ENCODE measurements around the gene EYA4.
A peak's percentile ranks its signal among the peaks of the same experiment; 100 is the strongest.

The EYA4 gene

DNA sequence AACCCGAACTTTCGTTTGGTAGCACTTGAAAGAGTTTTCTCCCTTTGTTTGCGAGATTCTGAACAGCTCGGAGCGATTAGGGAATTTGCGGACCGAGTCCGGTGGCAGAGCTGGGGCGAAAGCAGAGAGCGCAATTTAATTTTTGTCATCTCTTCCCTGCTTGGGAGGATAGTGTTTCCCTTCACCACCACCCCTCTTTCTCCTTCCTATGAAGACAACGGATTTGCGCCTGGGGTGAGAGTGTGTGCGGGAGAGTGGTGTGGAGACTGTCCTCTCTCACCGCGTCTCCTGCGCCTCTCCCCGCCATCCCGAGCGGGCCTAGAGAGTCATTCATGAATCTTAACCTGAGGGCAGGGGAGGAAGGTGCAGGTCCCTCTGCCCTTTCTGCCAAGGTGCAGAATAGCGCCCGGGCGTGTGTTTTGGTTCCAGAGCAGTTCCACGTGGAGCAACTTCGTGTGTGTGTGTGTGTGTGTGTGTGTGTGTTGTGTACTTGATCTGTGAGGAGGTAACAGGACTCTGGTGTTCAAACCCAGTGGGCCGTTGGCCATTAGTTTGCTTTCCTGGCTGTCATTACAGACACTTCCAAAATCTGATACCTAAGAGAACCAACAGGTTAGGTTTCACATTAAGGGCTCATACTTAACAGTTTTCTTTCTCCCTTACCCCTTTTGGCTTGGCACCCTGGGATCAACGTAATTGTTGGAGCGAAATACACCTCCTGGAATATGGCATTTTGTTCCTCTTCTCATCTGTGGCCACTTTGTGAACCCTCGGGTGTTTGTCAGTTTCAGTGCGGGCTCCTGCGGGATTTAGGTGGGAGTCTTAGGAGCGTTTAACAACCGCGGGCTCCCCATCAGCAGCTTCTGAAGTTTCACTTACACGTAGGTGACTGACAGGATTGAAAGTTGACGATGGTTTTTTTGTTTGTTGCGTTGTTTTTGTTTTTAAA is 1.8 kb downstream of the EYA4 start:
- peak; percentile 45 for DNase-seq

DNA sequence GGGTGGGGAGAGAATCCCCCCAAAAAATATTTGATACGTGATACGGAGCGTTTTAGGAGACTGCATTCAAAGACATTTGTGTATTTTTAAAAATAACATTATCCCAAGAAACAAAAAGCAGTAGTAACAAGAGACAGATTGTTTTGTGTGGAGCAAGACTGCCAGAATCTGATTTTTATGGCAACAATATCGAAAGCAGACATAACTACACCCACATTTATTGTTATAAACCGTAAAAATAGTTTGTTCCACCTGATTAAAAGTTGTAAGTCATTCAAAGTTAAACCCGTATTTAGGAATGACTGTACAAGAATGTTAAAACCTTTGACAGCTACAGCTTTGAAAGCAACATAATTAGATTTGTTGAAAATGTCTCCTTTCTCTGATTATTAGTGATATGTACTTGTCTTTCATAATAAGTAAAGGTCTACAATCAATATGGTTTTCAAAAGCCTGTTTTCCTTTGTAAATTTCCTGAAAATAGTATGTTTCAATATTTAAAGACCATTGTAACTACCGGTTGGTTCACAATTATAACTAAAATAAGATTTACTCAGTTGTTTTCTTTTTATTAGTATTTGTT is 2.7 kb downstream of the EYA4 start:
- no peak for DNase-seq

DNA sequence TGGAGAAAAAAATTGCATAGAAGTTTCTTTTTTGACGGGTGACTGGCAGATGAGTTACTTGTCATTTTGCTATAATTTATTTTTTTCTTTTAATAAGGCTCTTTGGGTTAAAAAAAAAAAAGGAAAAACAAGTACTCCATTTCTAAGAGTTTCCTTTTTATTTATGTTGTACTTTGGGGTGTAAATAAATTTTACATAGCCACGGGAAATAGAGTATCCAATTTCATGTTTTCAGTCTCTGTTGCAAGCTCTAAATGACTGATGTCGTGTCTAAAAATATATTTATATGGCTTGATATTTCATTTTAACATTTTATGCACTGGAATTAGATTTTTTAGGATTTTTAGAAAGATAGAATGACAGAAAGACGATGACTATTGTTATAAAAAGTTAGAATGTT is 3.4 kb downstream of the EYA4 start:
- DNase-seq, result peak; percentile 24

GRCh38 chr6:133245007-133245406 is 3.9 kb downstream of the EYA4 start:
- no peak for DNase-seq

DNA sequence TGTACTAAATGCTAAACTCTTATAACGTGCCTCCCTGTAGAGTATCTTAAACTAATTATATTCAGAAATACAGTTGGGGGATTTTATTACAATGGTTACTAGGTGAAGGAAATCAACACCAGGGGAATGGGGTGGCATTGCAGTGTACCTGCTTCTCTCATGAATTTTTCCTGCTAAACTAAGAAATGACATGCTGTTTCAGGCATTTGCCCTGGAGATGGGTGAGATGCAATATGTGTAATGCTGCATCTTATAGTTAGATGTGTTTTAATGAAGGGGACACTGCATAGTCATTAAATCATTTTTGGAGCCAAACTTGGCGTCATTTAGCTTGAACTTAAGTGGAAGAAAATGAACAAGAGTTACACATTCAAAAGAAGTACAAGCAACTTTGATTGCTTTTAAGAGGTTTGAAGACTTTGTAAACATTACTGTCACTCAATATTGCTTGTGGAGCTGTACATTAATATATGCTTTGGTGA is 4.3 kb downstream of the EYA4 start:
- peak; percentile 30 for DNase-seq

DNA sequence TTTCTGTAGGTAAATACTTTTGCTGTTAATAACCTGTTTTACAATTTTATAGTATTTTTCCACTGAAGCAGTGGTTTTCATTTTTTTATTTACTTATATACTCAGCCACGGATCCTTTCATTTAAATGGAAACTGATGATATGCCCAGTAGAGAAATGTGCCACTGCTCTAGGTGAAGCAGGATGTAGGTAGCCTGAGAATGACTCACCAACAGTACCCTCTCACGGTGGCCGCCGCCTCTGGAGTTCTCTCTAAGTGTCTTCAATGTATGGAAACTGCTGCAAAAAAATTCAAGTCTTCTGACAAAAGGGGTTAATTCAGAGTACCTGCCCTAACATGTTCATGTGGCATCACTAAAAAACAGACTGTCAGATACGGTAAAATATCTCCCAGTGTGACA is 6.4 kb downstream of the EYA4 start:
- DNase-seq, result no peak

DNA sequence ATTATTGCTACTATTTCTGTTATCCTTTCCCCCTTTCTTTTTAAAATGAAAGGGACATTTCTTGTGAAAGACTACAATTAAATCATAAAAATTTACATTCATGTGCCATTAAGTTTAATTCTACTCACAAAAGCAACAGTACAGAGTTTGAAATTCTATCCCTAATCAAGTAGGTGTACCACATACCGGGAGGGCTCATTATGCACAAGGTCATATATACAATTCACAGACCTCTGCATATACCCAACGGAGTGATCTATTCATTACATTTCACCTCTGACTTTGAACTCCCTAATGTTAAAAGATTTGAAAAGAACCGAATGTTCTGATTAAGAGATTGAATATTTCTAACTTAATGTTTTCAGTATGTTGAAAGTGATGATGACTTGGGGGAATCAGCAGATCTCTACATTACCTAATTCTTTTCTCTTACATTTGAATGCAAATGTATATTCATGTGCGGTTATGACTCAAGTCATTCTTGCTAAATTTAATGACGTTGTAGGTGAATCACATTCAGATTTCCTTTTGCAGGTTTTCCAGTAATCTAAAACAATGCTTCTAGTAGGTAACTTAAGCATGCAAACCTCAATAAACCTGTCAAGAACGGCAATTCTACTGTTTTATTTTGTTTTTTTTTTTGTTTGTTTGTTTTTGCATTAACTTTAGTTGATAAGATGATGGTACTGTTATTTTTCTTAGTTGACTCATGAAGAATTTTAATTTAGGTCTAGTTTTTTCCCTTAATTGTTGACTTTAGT is 7.3 kb downstream of the EYA4 start:
- DNase-seq, result peak; percentile 95

DNA sequence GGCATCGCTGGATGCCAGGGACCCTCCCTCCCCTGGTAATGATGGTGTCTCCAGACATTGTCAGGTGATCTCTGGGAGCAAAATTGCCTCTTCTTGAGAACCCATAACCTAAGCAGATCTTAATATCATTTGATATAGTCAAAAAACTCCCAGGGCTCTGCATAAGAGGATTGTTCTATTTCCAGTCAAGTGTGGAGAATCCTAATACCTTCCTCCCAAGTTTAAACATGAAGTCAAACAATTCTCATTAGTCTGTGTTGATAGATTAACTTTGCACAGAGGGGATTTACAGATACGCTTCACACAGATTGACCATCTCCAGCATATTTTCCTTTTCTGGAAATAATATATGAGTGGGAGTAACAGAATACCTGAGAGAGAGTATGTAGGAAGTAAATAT is 10.5 kb downstream of the EYA4 start:
- DNase-seq, result no peak

GRCh38 chr6:133254552-133255228 is 13.5 kb downstream of the EYA4 start:
- DNase-seq, result peak; percentile 85

GRCh38 chr6:133257545-133258105 is 16.5 kb downstream of the EYA4 start:
- DNase-seq, result no peak

DNA sequence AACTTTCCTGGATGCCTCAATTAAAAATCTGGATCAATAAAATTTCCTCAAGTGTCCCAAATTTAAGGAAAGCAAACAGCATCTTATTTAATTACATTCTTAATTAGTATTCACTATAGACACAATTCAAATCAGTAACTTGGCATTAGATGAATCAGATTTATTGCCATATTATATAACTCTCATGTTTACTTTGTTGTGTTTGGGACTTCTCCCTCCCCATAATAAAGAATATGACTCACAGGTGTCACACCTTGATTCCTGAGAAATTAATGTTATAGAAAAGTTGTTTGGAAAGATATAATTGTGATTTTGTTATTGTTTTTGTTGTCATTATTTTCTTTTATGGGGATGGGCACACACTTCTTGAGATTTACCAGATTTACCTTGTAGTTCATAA is 18.4 kb downstream of the EYA4 start:
- no peak for DNase-seq

GRCh38 chr6:133262804-133263203 is 21.6 kb downstream of the EYA4 start:
- DNase-seq, result no peak

DNA sequence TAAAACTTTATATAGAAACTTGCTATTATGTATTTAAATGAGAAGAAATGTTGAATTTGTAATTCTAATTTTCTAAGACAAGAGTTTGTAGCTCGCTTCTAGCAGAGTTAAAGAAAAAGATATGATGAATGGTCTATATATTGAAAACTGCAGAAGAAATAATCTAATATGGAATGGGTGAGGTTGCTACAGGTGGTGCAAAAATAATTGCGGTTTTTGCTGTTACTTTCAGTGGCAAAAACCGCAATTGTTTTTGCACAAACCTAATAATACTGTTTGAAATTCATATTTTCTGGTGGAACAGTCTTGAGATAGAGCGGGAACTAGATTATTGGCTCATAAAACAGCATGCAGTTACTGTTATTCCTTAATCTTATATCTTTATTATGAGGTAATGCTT is 23.9 kb downstream of the EYA4 start:
- no peak for DNase-seq

DNA sequence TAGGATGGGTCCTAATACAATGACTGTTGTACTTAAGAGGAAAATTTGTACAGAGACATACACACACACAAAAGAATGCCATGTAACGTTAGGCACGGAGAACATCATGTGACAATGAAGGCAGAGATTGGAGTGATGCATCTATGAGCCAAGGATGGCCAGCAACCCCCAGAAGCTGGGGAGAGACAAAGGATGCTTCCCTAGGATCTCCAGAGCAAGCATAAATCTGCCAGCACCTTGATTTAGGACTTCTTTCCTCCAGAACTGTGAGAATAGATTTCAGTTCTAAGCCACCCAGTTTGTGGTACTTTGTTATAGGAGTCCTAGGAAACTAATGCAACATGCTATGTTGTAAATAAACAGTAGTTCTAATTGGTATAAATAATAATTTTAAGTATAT is 25.0 kb downstream of the EYA4 start:
- DNase-seq, result no peak

GRCh38 chr6:133268621-133269020 is 27.5 kb downstream of the EYA4 start:
- no peak for DNase-seq

GRCh38 chr6:133274813-133275212 is 33.7 kb downstream of the EYA4 start:
- DNase-seq, result no peak

GRCh38 chr6:133275213-133275612 is 34.1 kb downstream of the EYA4 start:
- no peak for DNase-seq

- DNase-seq, result no peak
These were observed 36.2 kb downstream of the EYA4 start for GRCh38 chr6:133277228-133277899.

GRCh38 chr6:133277900-133278545 is 36.9 kb downstream of the EYA4 start:
- DNase-seq, result no peak

GRCh38 chr6:133286765-133287164 is 45.6 kb downstream of the EYA4 start:
- peak; percentile 37 for DNase-seq

- no peak for DNase-seq
These were observed 47.5 kb downstream of the EYA4 start for GRCh38 chr6:133288662-133289061.

Data from HCEC 1CT (cell line).